GM23338 (cell line): ENCODE data around the gene GRIP2.

Experiments
- CTCF ChIP-seq, 2 experiments: fragments of 200-600 bp in 1 of 2; sonication (generic) in 1 of 2; conservative IDR thresholded peaks; 2 replicates each; pipeline versions ENCODE4 v1.5.1 to v1.6.1; 2016 to 2017; ENCODE audit warnings: antibody characterized with exemption in 2 of 2, low read depth in 2 of 2, mild to moderate bottlenecking in 2 of 2, moderate library complexity in 1 of 2
- EZH2 ChIP-seq: fragments of 200-600 bp; sonication (generic); IDR thresholded peaks from one replicate; pipeline ENCODE4 v1.8.0; 2017; ENCODE audit warnings: antibody characterized with exemption, mild to moderate bottlenecking, low read depth; ENCODE audit not compliant: unreplicated experiment
- EZH2phosphoT487 ChIP-seq: fragments of 200-600 bp; sonication (generic); IDR thresholded peaks from one replicate; pipeline ENCODE4 v1.8.1; 2018; ENCODE audit warnings: antibody characterized with exemption; ENCODE audit not compliant: unreplicated experiment
- POLR2AphosphoS5 ChIP-seq: IDR thresholded peaks from 2 replicates; pipeline ENCODE4 v1.6.1; 2016; ENCODE audit warnings: antibody characterized with exemption, low read depth

GRCh38 chr3:14532691-14533456 is 7.3 kb downstream of the GRIP2 start:
- TF ChIP-seq CTCF (conservative IDR thresholded peaks at IDR 0.05; ENCODE audit: low read depth in 2 of 2) (no peak), EZH2 (no peak), EZH2phosphoT487 (no peak), POLR2AphosphoS5 (no peak)
